ENCODE results near the gene BCAS3.

DNA sequence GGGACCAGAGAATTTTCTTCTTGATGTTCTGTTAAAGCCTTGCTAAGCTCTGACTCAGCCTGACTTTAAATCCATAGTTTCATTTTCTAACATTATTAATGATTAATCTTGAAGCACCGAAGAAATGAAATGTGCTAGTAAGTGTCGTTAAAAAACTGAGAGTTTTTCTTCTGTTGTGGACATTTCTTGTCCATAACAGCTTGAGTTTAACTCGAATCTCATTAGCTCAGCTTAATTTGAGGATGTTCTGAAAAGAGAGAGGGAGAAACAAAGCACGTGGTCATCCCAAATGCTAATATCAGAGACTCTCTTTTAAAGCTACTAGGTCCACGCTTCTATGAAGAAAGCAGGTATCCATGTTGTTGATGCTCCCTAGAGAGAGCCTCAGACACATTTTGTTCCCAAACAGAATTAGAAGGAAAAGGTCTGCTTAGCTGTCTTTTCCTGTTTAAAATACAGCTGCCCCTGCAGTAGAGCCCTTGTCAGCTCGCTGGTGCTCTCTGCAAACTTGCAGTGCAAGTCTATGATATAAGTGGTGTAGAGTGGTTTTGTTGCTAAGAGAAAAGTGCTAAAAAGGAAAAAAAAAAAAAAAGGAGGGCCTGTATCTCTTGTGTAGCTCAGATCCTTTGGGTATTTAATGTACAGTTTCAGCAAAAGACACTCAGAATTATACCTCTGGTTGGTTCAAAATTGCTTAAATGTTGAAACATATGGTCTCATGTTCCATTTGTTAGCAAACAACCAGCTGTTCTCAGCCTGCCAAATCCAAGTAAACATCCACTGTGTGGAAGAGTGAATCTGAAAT is 530.9 kb downstream of the BCAS3 start:
- TF ChIP-seq CTCF (IDR thresholded peaks at IDR 0.05; ENCODE audit: low read depth, low read length) (no peak), EZH2phosphoT487 (IDR thresholded peaks at IDR 0.05; ENCODE audit: low read depth) (no peak)

All from OCI-LY3 (cell line).